ENCODE data around the gene PRKCE. TPM values are rescaled to one million over a fixed set of nuclear protein-coding genes. Genes with fewer than 3 reads are reported as not detected.

PRKCE gene
- total RNA-seq, 3 donors from 2014 or later (not counting 1 experiment from before 2014, with no cell fraction given): 35.2 to 42.1 (median 38.6) TPM

- no peak for TF ChIP-seq CTCF (IDR thresholded peaks at IDR 0.05)
- no peak overlapping the region for H3K4me3 ChIP-seq (ENCODE audit: low read length)
- H3K4me1 ChIP-seq (ENCODE audit: control insufficient read depth, insufficient read depth, low read length): peaks cover 5% of the 10 kb centered on the region
- no peaks in the 10 kb centered on the region for H3K36me3 ChIP-seq (ENCODE audit: control insufficient read depth, insufficient read depth, low read length)
- ATAC-seq: no peak
- no peak for DNase-seq
- H3K27me3 ChIP-seq (ENCODE audit: control insufficient read depth, insufficient read depth, low read length): no peaks in the 10 kb centered on the region
- no peaks in the 10 kb centered on the region for H3K9me3 Mint-ChIP-seq
- H3K27ac Mint-ChIP-seq: no peak overlapping the region
- no peak overlapping the region for H3K4me3 Mint-ChIP-seq
- no peaks in the 10 kb centered on the region for H3K27me3 Mint-ChIP-seq (ENCODE audit: low read depth in 2 of 2)
- no peaks in the 10 kb centered on the region for H3K36me3 Mint-ChIP-seq
- WGBS (ENCODE audit: insufficient coverage): 89% methylated on average over 6 of the region's 8 CpGs
- intact Hi-C loops (cut with micrococcal nuclease): no loop called here
- H3K4me1 Mint-ChIP-seq: peaks cover 0 to 12% of the 10 kb centered on the region in 2 donors
- H3K9me3 ChIP-seq (ENCODE audit: control insufficient read depth, insufficient read depth, low read length): no peaks in the 10 kb centered on the region
- H3K27ac ChIP-seq (ENCODE audit: low read length): no peak overlapping the region
These were observed 281.0 kb downstream of the PRKCE start for GRCh38 chr2:45932278-45932975.

- Histone ChIP-seq H3K9me3 (ENCODE audit: control insufficient read depth, insufficient read depth, low read length) (no peaks in the 10 kb centered on the region), H3K27me3 (ENCODE audit: control insufficient read depth, insufficient read depth, low read length) (no peaks in the 10 kb centered on the region), H3K36me3 (ENCODE audit: control insufficient read depth, insufficient read depth, low read length) (no peaks in the 10 kb centered on the region), H3K4me1 (ENCODE audit: control insufficient read depth, insufficient read depth, low read length) (peaks cover 5% of the 10 kb centered on the region), H3K4me3 (ENCODE audit: low read length) (no peak overlapping the region), H3K27ac (ENCODE audit: low read length) (no peak overlapping the region)
- Mint-ChIP-seq H3K4me1 (peaks cover 0 to 4% of the 10 kb centered on the region in 2 donors), H3K9me3 (no peaks in the 10 kb centered on the region), H3K36me3 (no peaks in the 10 kb centered on the region), H3K27me3 (ENCODE audit: low read depth in 2 of 2) (no peaks in the 10 kb centered on the region), H3K27ac (no peak overlapping the region), H3K4me3 (no peak overlapping the region)
- intact Hi-C loops (cut with micrococcal nuclease): loop anchor here (1.0 kb wide), 1 partner anchor 293 kb away; no protein-coding TSS in a partner anchor
- TF ChIP-seq CTCF (IDR thresholded peaks at IDR 0.05): no peak
- ATAC-seq: peak; percentile 38 to 53 (median 40)
- DNase-seq: peak in 1 of 2 donors; percentile 68
- WGBS (ENCODE audit: insufficient coverage): 50% methylated on average over 11 of the region's 13 CpGs
These were observed 284.5 kb downstream of the PRKCE start for GRCh38 chr2:45935791-45936622.

DNA sequence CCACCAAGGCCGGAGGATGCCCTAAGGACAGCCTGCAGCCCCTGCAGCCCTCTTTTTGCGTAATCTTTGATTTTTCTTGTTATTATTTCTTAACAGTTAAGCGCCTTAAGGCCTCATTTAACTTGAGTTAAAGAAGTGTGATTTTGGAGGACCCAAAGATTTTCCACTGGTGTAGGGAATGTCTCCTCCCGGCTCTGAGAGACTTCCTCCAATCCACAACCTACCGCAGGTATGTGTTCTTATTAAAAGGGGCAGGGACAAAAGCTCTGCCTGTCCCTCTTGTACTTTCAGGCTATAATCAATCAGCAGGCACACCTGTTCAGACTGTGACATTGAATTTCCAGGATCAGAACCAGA is 285.1 kb downstream of the PRKCE start:
- ATAC-seq: no peak
- Mint-ChIP-seq H3K4me1 (peaks cover 0 to 10% of the 10 kb centered on the region in 2 donors), H3K9me3 (no peaks in the 10 kb centered on the region), H3K27me3 (ENCODE audit: low read depth in 2 of 2) (no peaks in the 10 kb centered on the region), H3K4me3 (no peak overlapping the region), H3K36me3 (no peaks in the 10 kb centered on the region), H3K27ac (no peak overlapping the region)
- Histone ChIP-seq H3K36me3 (ENCODE audit: control insufficient read depth, insufficient read depth, low read length) (no peaks in the 10 kb centered on the region), H3K4me3 (ENCODE audit: low read length) (no peak overlapping the region), H3K9me3 (ENCODE audit: control insufficient read depth, insufficient read depth, low read length) (no peaks in the 10 kb centered on the region), H3K27ac (ENCODE audit: low read length) (no peak overlapping the region), H3K27me3 (ENCODE audit: control insufficient read depth, insufficient read depth, low read length) (no peaks in the 10 kb centered on the region), H3K4me1 (ENCODE audit: control insufficient read depth, insufficient read depth, low read length) (peaks cover 5% of the 10 kb centered on the region)
- TF ChIP-seq CTCF (IDR thresholded peaks at IDR 0.05): no peak
- no peak for DNase-seq
- 76% methylated on average over 4 of the region's 5 CpGs for WGBS (ENCODE audit: insufficient coverage)
- intact Hi-C loops (cut with micrococcal nuclease): loop anchor here (1.0 kb wide), 1 partner anchor 293 kb away; no protein-coding TSS in a partner anchor
